K562 (cell line): ENCODE measurements around the gene MAZ. TPM values are rescaled to one million over a fixed set of nuclear protein-coding genes. Genes with fewer than 3 reads are reported as not detected.

ENCODE experiments used
- CBX5 ChIP-seq: IDR thresholded peaks from 2 replicates; pipeline ENCODE4 v1.6.1; 2014; ENCODE audit warnings: low read depth, borderline replicate concordance
- CREB1 ChIP-seq, 2 experiments: sonication (generic) in 1 of 2; formaldehyde crosslinking in 1 of 2; IDR thresholded peaks; 2 replicates each; pipeline versions ENCODE4 v1.6.1 to v1.8.0; 2012 to 2022; ENCODE audit warnings: inconsistent platforms in 1 of 2, mild to moderate bottlenecking in 1 of 2, missing genetic modification reagents in 1 of 2, moderate library complexity in 1 of 2
- GTF3C2 ChIP-seq: IDR thresholded peaks from 3 replicates; pipeline ENCODE4 v1.6.1; 2011; ENCODE audit warnings: borderline replicate concordance, mild to moderate bottlenecking, moderate library complexity; ENCODE audit not compliant: insufficient read length; ENCODE audit errors: extremely low read depth
- MCM2 ChIP-seq: fragments of 450-650 bp; IDR thresholded peaks from 2 replicates; pipeline ENCODE4 v1.6.1; 2017; ENCODE audit warnings: low read depth, mild to moderate bottlenecking
- RBM14 ChIP-seq: fragments of 200-400 bp; formaldehyde crosslinking; IDR thresholded peaks from 2 replicates; pipeline ENCODE4 v1.6.1; 2018; ENCODE audit warnings: low read depth, mild to moderate bottlenecking, low read length, moderate library complexity, borderline replicate concordance; ENCODE audit not compliant: insufficient read depth
- STAG1 ChIP-seq: sonication (generic); formaldehyde crosslinking; IDR thresholded peaks from 2 replicates; pipeline ENCODE4 v1.5.0; 2020; ENCODE audit warnings: missing genetic modification reagents, borderline replicate concordance
- ZNF224 ChIP-seq: sonication (generic); formaldehyde crosslinking; IDR thresholded peaks from 2 replicates; pipeline ENCODE4 v1.8.0; 2022; ENCODE audit warnings: mild to moderate bottlenecking, missing genetic modification reagents
- ZNF695 ChIP-seq: fragments of 450-650 bp; formaldehyde crosslinking; IDR thresholded peaks from 2 replicates; pipeline ENCODE4 v1.4.0; 2020; ENCODE audit warnings: mild to moderate bottlenecking, moderate library complexity
- polyA plus RNA-seq, 8 experiments: library from polyadenylated mRNA; depleted of rRNA in 4 of 8; stranded (reverse) in 5 of 8; unstranded in 3 of 8; fragments of >200 nt; fragmentation: Nextera tagmentation in 2 of 8; fragmentation: Illumina TruSeq in 1 of 8; extraction: Ambion mirVana in 2 of 8; extraction: Trizol in 1 of 8; gene quantifications; 2 replicates each; pipeline versions ENCODE4 v1.2.1 to v1.2.3, GENCODE V29; 2011 to 2014; ENCODE audit warnings: inconsistent platforms in 1 of 8, missing spikeins in 1 of 8
- total RNA-seq, 7 experiments: library from RNA; depleted of rRNA in 6 of 7; stranded (reverse); fragments of >200 nt in 6 of 7; fragmentation: Illumina TruSeq in 2 of 7; extraction: Trizol in 2 of 7; gene quantifications; 2 replicates each; pipeline versions ENCODE4 v1.2.1 to v1.2.3, GENCODE V29; 2011 to 2021; ENCODE audit warnings: low replicate concordance in 1 of 7
- TF ChIP-seq, protein P1 (sequence below), 2 experiments: fragments of 450-650 bp; conservative IDR thresholded peaks; 2 replicates each; pipeline ENCODE4 v1.6.1; 2017; ENCODE audit warnings: mild to moderate bottlenecking in 2 of 2, moderate library complexity in 2 of 2
- TF ChIP-seq, protein P2 (sequence below): fragments of 450-650 bp; formaldehyde crosslinking; IDR thresholded peaks from 2 replicates; pipeline ENCODE4 v1.4.0; 2020; ENCODE audit warnings: mild to moderate bottlenecking
- TF ChIP-seq, protein P3 (sequence below): fragments of 450-650 bp; formaldehyde crosslinking; IDR thresholded peaks from 2 replicates; pipeline ENCODE4 v1.4.0; 2020; ENCODE audit warnings: mild to moderate bottlenecking, moderate library complexity
- TF ChIP-seq, protein P4 (sequence below): sonication (generic); formaldehyde crosslinking; IDR thresholded peaks from 2 replicates; pipeline ENCODE4 v1.8.0; 2023; ENCODE audit warnings: missing genetic modification reagents, mild to moderate bottlenecking, borderline replicate concordance

Gene MAZ
- total and polyA plus RNA-seq, 9 of the 15 experiments (the other 6 are each of a cell fraction or from before 2014, with no cell fraction given), result 45.4 to 532 (median 250) TPM

- TF ChIP-seq CREB1 (IDR thresholded peaks at IDR 0.05), result no peak; the same call in 1 of the 2 replicates
- TF ChIP-seq CREB1 (CRISPR knock-in tag; IDR thresholded peaks at IDR 0.05), result peak; percentile 81
- TF ChIP-seq, protein P1, sequence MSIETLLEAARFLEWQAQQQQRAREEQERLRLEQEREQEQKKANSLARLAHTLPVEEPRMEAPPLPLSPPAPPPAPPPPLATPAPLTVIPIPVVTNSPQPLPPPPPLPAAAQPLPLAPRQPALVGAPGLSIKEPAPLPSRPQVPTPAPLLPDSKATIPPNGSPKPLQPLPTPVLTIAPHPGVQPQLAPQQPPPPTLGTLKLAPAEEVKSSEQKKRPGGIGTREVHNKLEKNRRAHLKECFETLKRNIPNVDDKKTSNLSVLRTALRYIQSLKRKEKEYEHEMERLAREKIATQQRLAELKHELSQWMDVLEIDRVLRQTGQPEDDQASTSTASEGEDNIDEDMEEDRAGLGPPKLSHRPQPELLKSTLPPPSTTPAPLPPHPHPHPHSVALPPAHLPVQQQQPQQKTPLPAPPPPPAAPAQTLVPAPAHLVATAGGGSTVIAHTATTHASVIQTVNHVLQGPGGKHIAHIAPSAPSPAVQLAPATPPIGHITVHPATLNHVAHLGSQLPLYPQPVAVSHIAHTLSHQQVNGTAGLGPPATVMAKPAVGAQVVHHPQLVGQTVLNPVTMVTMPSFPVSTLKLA (conservative IDR thresholded peaks at IDR 0.05), result peak; percentile 96 to 97
- peak; percentile 32; the same call in 1 of the 2 replicates for TF ChIP-seq STAG1 (CRISPR knock-in tag)
- TF ChIP-seq RBM14, result 0 out of 2 replicates have a peak, but pooled peaks have one; percentile 87
- TF ChIP-seq, protein P2, sequence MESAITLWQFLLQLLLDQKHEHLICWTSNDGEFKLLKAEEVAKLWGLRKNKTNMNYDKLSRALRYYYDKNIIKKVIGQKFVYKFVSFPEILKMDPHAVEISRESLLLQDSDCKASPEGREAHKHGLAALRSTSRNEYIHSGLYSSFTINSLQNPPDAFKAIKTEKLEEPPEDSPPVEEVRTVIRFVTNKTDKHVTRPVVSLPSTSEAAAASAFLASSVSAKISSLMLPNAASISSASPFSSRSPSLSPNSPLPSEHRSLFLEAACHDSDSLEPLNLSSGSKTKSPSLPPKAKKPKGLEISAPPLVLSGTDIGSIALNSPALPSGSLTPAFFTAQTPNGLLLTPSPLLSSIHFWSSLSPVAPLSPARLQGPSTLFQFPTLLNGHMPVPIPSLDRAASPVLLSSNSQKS (CRISPR knock-in tag), result no peak
- no peak for TF ChIP-seq MCM2
- TF ChIP-seq, protein P3, sequence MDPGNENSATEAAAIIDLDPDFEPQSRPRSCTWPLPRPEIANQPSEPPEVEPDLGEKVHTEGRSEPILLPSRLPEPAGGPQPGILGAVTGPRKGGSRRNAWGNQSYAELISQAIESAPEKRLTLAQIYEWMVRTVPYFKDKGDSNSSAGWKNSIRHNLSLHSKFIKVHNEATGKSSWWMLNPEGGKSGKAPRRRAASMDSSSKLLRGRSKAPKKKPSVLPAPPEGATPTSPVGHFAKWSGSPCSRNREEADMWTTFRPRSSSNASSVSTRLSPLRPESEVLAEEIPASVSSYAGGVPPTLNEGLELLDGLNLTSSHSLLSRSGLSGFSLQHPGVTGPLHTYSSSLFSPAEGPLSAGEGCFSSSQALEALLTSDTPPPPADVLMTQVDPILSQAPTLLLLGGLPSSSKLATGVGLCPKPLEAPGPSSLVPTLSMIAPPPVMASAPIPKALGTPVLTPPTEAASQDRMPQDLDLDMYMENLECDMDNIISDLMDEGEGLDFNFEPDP (CRISPR knock-in tag), result no peak
- 0 out of 2 replicates have a peak, but pooled peaks have one; percentile 73 for TF ChIP-seq ZNF224
- TF ChIP-seq GTF3C2, result no peak
- TF ChIP-seq ZNF695 (CRISPR knock-in tag), result no peak
- TF ChIP-seq CBX5, result no peak; the same call in 1 of the 2 replicates
- TF ChIP-seq, protein P4, sequence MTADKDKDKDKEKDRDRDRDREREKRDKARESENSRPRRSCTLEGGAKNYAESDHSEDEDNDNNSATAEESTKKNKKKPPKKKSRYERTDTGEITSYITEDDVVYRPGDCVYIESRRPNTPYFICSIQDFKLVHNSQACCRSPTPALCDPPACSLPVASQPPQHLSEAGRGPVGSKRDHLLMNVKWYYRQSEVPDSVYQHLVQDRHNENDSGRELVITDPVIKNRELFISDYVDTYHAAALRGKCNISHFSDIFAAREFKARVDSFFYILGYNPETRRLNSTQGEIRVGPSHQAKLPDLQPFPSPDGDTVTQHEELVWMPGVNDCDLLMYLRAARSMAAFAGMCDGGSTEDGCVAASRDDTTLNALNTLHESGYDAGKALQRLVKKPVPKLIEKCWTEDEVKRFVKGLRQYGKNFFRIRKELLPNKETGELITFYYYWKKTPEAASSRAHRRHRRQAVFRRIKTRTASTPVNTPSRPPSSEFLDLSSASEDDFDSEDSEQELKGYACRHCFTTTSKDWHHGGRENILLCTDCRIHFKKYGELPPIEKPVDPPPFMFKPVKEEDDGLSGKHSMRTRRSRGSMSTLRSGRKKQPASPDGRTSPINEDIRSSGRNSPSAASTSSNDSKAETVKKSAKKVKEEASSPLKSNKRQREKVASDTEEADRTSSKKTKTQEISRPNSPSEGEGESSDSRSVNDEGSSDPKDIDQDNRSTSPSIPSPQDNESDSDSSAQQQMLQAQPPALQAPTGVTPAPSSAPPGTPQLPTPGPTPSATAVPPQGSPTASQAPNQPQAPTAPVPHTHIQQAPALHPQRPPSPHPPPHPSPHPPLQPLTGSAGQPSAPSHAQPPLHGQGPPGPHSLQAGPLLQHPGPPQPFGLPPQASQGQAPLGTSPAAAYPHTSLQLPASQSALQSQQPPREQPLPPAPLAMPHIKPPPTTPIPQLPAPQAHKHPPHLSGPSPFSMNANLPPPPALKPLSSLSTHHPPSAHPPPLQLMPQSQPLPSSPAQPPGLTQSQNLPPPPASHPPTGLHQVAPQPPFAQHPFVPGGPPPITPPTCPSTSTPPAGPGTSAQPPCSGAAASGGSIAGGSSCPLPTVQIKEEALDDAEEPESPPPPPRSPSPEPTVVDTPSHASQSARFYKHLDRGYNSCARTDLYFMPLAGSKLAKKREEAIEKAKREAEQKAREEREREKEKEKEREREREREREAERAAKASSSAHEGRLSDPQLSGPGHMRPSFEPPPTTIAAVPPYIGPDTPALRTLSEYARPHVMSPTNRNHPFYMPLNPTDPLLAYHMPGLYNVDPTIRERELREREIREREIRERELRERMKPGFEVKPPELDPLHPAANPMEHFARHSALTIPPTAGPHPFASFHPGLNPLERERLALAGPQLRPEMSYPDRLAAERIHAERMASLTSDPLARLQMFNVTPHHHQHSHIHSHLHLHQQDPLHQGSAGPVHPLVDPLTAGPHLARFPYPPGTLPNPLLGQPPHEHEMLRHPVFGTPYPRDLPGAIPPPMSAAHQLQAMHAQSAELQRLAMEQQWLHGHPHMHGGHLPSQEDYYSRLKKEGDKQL (CRISPR knock-in tag), result no peak
Observed at GRCh38 chr16:29807426-29808218, 1.3 kb downstream of the MAZ start (continued).
